HG03175 (cell line): ENCODE data around the gene EEF1A2.

ENCODE experiments used
- ATAC-seq: cut with Tn5 transposase; IDR thresholded peaks from one replicate; pipeline ENCODE4 v1.9.1; 2021; ENCODE audit warnings: mild to moderate bottlenecking, moderate library complexity; ENCODE audit not compliant: unreplicated experiment

EEF1A2 gene

GRCh38 chr20:63457737-63458136, 41.1 kb downstream of the EEF1A2 start:
- ATAC-seq: no peak

DNA sequence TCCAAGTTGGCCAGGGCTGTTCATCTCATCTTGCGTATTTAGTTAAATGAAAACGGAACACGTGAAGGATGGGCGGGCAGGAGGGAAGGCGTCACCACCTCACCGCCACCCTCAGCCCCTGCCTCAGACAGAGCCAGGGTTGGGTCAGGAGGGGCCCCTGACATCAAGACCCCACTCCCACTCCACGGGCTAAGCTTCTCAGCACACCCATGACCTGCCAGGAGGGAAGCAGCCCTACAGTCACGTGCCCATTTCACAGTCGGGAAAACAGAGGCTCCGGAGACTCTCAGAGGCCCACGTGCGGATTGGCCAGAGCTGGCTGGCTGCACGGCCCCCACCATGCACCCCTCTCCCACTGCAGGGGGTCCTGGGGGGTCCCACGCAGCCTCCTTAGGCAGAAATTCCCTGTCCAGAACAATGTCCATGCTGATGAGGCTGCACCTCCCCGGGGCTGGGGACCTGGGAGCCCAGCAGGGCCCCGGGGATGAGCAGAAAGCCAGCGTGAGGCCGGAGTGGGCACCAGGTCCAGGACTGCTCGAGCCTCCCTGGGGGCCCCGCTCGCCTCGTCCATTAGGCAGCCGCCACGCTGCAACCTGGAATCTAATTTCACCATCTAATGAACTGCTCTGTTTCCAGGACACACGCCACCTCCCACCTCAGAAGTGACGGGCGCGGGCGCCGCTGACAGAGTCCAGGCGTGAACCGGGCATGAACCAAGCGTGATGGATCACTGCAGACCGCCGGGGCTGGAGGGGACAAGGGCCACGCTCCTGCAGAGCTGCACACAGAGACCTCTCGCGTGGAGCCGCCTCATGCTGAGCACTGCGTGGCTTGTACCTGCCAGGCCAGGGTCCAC, 42.2 kb downstream of the EEF1A2 start:
- no peak for ATAC-seq

GRCh38 chr20:63455568-63455859, 43.4 kb downstream of the EEF1A2 start:
- no peak for ATAC-seq

GRCh38 chr20:63454731-63455567, 43.9 kb downstream of the EEF1A2 start:
- ATAC-seq: no peak

DNA sequence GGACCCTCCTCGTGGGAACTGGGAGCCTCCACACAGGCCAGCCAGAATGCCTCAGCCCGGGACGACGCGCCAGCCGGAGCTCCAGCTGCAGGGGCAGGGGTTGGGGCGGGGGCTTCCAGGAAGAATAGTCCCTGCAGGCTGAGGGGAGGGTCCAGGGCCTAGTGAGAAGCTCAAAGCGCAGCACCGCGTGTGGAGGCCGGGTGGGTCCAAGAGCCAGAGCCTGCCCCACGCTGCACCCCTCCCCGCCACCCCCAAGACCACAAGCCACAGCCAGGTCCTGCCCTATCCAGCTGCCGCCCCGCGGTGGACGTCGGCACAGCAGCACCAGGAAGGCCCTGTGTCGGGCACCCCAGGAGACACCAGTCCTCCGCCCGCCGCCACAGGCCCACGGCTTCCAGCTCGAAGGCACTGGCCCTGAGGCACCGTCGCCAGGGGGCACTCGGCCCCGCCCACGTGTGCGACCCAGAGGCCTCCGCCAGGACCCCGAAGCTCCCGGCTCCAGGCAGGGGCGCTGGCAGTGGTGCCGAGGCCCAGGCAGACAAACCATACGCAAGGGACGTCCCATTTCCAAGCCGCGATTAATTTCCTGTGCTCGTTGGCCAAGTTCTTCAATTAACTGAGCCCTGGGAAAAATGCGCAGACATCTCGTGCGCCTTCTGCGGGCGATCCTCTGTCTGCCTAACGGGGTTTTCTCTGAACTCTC, 45.9 kb downstream of the EEF1A2 start:
- ATAC-seq: no peak

DNA sequence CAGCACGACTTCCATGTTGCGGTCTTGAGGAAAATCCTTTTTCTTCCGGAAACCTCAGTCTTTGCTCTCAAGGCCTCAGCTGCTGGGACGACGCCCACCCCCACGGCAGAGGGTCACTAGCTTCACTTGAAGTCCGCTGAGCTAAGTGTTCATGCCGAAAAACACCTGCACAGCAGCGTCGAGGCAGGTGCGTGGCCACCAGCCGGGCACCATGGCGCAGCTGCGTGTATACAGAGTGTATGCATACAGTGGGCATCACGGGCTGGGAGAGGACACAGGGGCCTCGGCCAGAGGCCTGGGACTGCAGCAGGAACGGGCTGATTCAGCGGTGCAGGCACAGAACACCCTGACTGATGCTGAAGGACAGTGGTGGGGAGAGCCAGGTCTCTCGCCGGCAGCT, 46.5 kb downstream of the EEF1A2 start:
- ATAC-seq: no peak

DNA sequence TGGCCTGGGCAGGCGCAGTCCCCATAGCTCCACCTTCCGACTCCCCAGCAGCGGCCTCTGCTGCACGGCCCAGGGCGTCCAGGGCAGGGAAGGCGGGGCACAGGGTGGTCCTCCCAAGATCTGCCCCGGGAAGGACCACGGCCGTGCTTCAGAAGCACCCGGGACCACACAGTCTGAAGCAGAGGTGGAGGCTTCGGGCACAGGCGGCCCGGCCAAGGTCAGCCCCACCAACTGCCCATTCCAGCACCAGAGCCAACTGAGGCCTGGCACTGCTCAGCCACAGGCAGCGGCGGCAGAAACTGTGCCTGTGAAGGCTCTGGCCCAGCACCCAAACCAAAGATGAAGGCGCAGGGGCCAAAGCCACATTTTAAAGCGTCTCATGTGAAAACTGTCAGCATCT, 47.1 kb downstream of the EEF1A2 start:
- no peak for ATAC-seq

- no peak for ATAC-seq
Measured at GRCh38 chr20:63449796-63450730, 48.8 kb downstream of the EEF1A2 start.

DNA sequence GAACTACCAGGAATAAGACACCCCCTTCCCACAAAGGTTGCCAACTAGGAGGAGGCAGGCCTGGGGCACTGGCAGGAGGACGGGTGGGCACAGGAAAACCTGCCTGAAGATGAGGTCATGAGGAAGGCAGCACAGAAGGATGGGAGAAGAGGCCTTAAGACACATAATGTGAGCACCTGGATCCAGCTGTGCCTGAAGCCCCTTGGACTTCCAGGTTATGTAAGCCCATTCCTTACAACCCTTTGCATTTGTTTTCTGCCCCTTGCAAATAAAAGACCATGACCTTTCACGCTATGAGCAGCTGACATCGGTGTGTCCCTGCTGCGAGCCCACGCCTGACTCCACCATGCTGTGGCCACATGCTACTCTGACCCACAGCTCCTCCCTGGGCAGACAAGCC, 49.9 kb downstream of the EEF1A2 start:
- no peak for ATAC-seq

DNA sequence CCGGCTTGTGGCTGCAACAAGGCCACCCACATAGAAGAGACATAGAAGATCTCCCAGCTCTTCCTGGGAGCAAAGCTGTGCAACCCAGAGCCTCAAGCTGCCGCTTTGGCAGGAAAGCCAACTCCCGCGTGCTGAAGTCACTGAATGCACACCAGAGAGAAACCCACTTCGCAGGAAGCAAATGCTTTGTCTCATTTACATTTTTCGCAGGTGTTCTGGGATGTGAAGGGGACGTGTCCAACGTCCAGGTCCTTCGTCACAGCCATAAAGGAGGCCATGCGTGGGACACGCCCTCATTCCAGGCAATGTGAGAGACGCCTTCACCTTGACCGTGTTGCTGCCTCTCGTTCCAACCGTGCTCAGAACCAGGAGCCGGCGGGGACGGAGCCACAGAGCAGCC, 50.9 kb downstream of the EEF1A2 start:
- ATAC-seq: no peak

- no peak for ATAC-seq
Measured at GRCh38 chr20:63447320-63447719, 51.6 kb downstream of the EEF1A2 start.

GRCh38 chr20:63446216-63447024, 52.5 kb downstream of the EEF1A2 start:
- ATAC-seq: no peak

DNA sequence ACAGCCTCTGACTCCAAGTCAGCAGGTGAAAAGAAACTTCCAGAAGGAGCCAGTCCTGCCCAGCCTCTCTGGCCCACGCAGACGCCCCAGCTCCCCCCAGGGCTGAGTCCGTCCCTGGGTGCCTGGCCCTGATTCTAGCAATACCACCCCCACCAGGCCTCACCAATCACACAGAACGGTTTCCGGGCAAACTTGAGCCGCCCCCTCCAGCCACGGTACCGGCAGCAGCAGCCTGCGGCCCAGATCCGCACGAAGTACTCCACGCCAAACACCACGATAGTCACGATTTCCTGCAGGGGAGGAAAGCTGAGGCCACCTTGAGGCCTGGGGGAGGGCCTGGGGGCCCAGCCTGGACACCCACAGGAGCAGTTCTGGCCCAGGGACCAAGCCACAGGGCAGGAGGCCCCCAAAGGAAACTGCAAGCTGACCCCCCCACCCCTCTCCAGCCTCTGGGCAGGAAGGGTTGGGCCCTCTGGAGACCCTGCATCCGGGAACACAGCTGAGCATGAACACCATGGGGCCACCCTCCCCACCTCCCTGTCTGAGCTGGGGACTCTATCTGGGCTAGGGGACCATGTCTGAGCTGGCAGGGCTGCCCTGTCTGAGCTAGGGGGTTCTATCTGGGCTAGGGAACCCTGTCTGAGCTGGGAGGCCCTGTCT, 53.7 kb downstream of the EEF1A2 start:
- no peak for ATAC-seq

GRCh38 chr20:63444548-63444947, 54.3 kb downstream of the EEF1A2 start:
- ATAC-seq: no peak

GRCh38 chr20:63443606-63444395, 55.1 kb downstream of the EEF1A2 start:
- ATAC-seq: no peak

- ATAC-seq: no peak
Measured at GRCh38 chr20:63442100-63442493, 56.8 kb downstream of the EEF1A2 start.

GRCh38 chr20:63441136-63442099, 57.5 kb downstream of the EEF1A2 start:
- ATAC-seq: no peak
